Activated CD8-positive, alpha-beta memory T cell treated with anti-CD3 and anti-CD28 coated beads for 24 hours (primary cell): ENCODE measurements around the gene CHID1.

Experiments used
- DNase-seq: peaks from one replicate; pipeline ENCODE4 v3.0.0-alpha.2; 2020

The CHID1 gene

GRCh38 chr11:932435-932834 lies 21.8 kb upstream of the CHID1 start:
- DNase-seq = no peak

- DNase-seq = no peak
Measured at GRCh38 chr11:931385-931784, 20.8 kb upstream of the CHID1 start.

- no peak for DNase-seq
Measured at GRCh38 chr11:929405-929804, 18.8 kb upstream of the CHID1 start.

GRCh38 chr11:928786-929185 lies 18.2 kb upstream of the CHID1 start:
- no peak for DNase-seq

GRCh38 chr11:927871-928270 lies 17.3 kb upstream of the CHID1 start:
- no peak for DNase-seq

GRCh38 chr11:926341-926916 lies 15.8 kb upstream of the CHID1 start:
- peak; percentile 59 for DNase-seq

GRCh38 chr11:925496-926301 lies 15.1 kb upstream of the CHID1 start, which contains the start of gene AP2A2:
Gene AP2A2, plus strand, starts transcription at chr11:925870. Its CDS starts 152 bp downstream, at chr11:926022.
- peak; percentile 96 for DNase-seq

- no peak for DNase-seq
Measured at GRCh38 chr11:925158-925495, 14.5 kb upstream of the CHID1 start.

GRCh38 chr11:924406-925157 lies 14.0 kb upstream of the CHID1 start:
- DNase-seq = no peak

- no peak for DNase-seq
Measured at GRCh38 chr11:923691-924405, 13.2 kb upstream of the CHID1 start.

GRCh38 chr11:921921-922678 lies 11.5 kb upstream of the CHID1 start:
- no peak for DNase-seq

- DNase-seq = no peak
Measured at GRCh38 chr11:917426-917825, 6.8 kb upstream of the CHID1 start.

GRCh38 chr11:914747-915501 lies 4.3 kb upstream of the CHID1 start:
- DNase-seq = no peak

GRCh38 chr11:914204-914603 lies 3.6 kb upstream of the CHID1 start:
- DNase-seq = no peak

- DNase-seq = no peak
Measured at GRCh38 chr11:913043-913442, 2.4 kb upstream of the CHID1 start.

GRCh38 chr11:912266-912665 lies 1.7 kb upstream of the CHID1 start:
- DNase-seq = no peak

GRCh38 chr11:911890-912219 lies 1.2 kb upstream of the CHID1 start:
- DNase-seq = no peak

GRCh38 chr11:911031-911889 lies 650 bp upstream of the CHID1 start:
- DNase-seq = peak; percentile 86

- DNase-seq = peak; percentile 63
Measured at GRCh38 chr11:910044-910588, 494 bp downstream of the CHID1 start.

GRCh38 chr11:909406-909805 lies 1.2 kb downstream of the CHID1 start:
- DNase-seq = no peak

- no peak for DNase-seq
Measured at GRCh38 chr11:908273-908672, 2.3 kb downstream of the CHID1 start.
